Esophagus squamous epithelium (tissue), 5 donors: Measurements from ENCODE around the gene ASB7. TPM values are rescaled to one million over a fixed set of nuclear protein-coding genes. Genes with fewer than 3 reads are reported as not detected.
A peak's percentile ranks its signal among the peaks of the same experiment; 100 is the strongest.

Experiments used
- DNase-seq: peaks from one replicate; lab custom pipeline; 2025; lab: John Stamatoyannopoulos, UW
- H3K27ac ChIP-seq, 4 donors: fragments of 200-600 bp; sonication (generic); one replicate each; pipeline ENCODE4 v1.5.1; 2016 to 2019; ENCODE audit warnings: mild to moderate bottlenecking in 1 of 4
- H3K27me3 ChIP-seq, 4 donors: fragments of 200-600 bp; sonication (generic); 1 replicate in 3 of 4; 2 replicates in 1 of 4; pipeline versions ENCODE4 v1.5.1 to v1.6.0; 2017 to 2021; ENCODE audit warnings: antibody characterized with exemption in 1 of 4
- H3K36me3 ChIP-seq, 3 donors: fragments of 200-600 bp; sonication (generic); one replicate each; pipeline ENCODE4 v1.5.1; 2016 to 2019
- H3K4me1 ChIP-seq, 3 donors: fragments of 200-600 bp; sonication (generic); one replicate each; pipeline ENCODE4 v1.5.1; 2017 to 2019
- H3K4me3 ChIP-seq, 4 donors: fragments of 200-600 bp; sonication (generic); 1 replicate in 3 of 4; 2 replicates in 1 of 4; pipeline ENCODE4 v1.5.1; 2016 to 2019; ENCODE audit warnings: mild to moderate bottlenecking in 2 of 4, moderate library complexity in 1 of 4
- H3K9me3 ChIP-seq, 3 donors: fragments of 200-600 bp; sonication (generic); one replicate each; pipeline ENCODE4 v1.5.1; 2016 to 2019
- CTCF ChIP-seq, 6 experiments: fragments of 450-650 bp in 4 of 6; fragments of 200-600 bp in 2 of 6; sonication (generic) in 2 of 6; IDR thresholded peaks; one replicate each; pipeline ENCODE4 v1.5.1; 2016 to 2019; ENCODE audit warnings: antibody characterized with exemption in 6 of 6, mild to moderate bottlenecking in 4 of 6, moderate library complexity in 4 of 6
- POLR2A ChIP-seq, 4 donors: fragments of 450-650 bp; IDR thresholded peaks; one replicate each; pipeline ENCODE4 v1.6.1; 2017; ENCODE audit warnings: antibody characterized with exemption in 4 of 4, mild to moderate bottlenecking in 4 of 4, moderate library complexity in 3 of 4
- WGBS, 2 donors: methylation state at CpG; one replicate each; pipeline ENCODE4 v1.1.5; 2018; 5-methylcytosine and 5-hydroxymethylcytosine counted together
- intact Hi-C: fragments of 100-400 bp; cut with DNase I; formaldehyde crosslinking; loops from one replicate; pipeline ENCODE4 v1.15.0; 2022
- total RNA-seq, 4 donors: library from RNA; depleted of rRNA; stranded (reverse); fragments of >200 nt; gene quantifications; one replicate each; pipeline ENCODE4 v1.1.0, GENCODE V29; 2016
- donor health status: DM: yes; HTN: yes; CAD: no.

ASB7 gene
- total RNA-seq, 4 donors from 2014 or later, result 9.7 to 12.3 (median 12.0) TPM

- Histone ChIP-seq H3K9me3 (no peaks in the 10 kb centered on the region), H3K4me3 (no peak overlapping the region), H3K36me3 (no peaks in the 10 kb centered on the region), H3K27me3 (no peaks in the 10 kb centered on the region), H3K27ac (peak overlapping the region in 2 of 4 donors; percentile 3 to 10), H3K4me1 (no peaks in the 10 kb centered on the region)
- 76 to 86% methylated on average over 6 of the region's 6 CpGs for WGBS, 2 donors
- DNase-seq, result no peak
- intact Hi-C loops, result no loop called here
- TF ChIP-seq CTCF (IDR thresholded peaks at IDR 0.05), result no peak
- no peak for TF ChIP-seq POLR2A (IDR thresholded peaks at IDR 0.05)
Measured at GRCh38 chr15:100680726-100681125, 78.3 kb downstream of the ASB7 start.

- intact Hi-C loops, result no loop called here
- no peaks in the 10 kb centered on the region for H3K36me3 ChIP-seq
- H3K9me3 ChIP-seq, result no peaks in the 10 kb centered on the region
- WGBS, 2 donors, result 92 to 100% methylated on average over 2 of the region's 3 CpGs
- H3K4me1 ChIP-seq, result no peaks in the 10 kb centered on the region
- peaks cover 0 to 2% (median 0%) of the 10 kb centered on the region in 4 donors for H3K27me3 ChIP-seq
- DNase-seq, result no peak
- H3K4me3 ChIP-seq, result no peak overlapping the region
- peak overlapping the region in 1 of 4 donors; percentile 34 for H3K27ac ChIP-seq
- TF ChIP-seq CTCF (IDR thresholded peaks at IDR 0.05) (no peak), POLR2A (IDR thresholded peaks at IDR 0.05) (no peak)
Measured at GRCh38 chr15:100681335-100681746, 79.0 kb downstream of the ASB7 start.

GRCh38 chr15:100682468-100682867 lies 80.1 kb downstream of the ASB7 start:
- Histone ChIP-seq H3K27ac (peak overlapping the region in 1 of 4 donors; percentile 34), H3K4me3 (no peak overlapping the region), H3K4me1 (peaks cover 0 to 4% (median 0%) of the 10 kb centered on the region in 3 donors), H3K36me3 (no peaks in the 10 kb centered on the region), H3K9me3 (no peaks in the 10 kb centered on the region), H3K27me3 (peaks cover 0 to 5% (median 0%) of the 10 kb centered on the region in 4 donors)
- intact Hi-C loops, result no loop called here
- no peak for DNase-seq
- 72 to 75% methylated on average over 4 of the region's 4 CpGs for WGBS, 2 donors
- no peak for TF ChIP-seq CTCF (IDR thresholded peaks at IDR 0.05)
- TF ChIP-seq POLR2A (IDR thresholded peaks at IDR 0.05), result no peak

- no peak overlapping the region for H3K4me3 ChIP-seq
- no peaks in the 10 kb centered on the region for H3K36me3 ChIP-seq
- DNase-seq, result no peak
- peaks cover 0 to 5% (median 0%) of the 10 kb centered on the region in 4 donors for H3K27me3 ChIP-seq
- H3K27ac ChIP-seq, result peak overlapping the region in 1 of 4 donors; percentile 34
- intact Hi-C loops, result no loop called here
- TF ChIP-seq CTCF (IDR thresholded peaks at IDR 0.05) (no peak), POLR2A (IDR thresholded peaks at IDR 0.05) (no peak)
- no peaks in the 10 kb centered on the region for H3K9me3 ChIP-seq
- 79 to 86% methylated on average over 2 to 3 of the region's 6 CpGs for WGBS, 2 donors
- H3K4me1 ChIP-seq, result peaks cover 0 to 14% (median 7%) of the 10 kb centered on the region in 3 donors
Measured at GRCh38 chr15:100683434-100683833, 81.0 kb downstream of the ASB7 start.

GRCh38 chr15:100684591-100684990 lies 82.2 kb downstream of the ASB7 start:
- no peak overlapping the region for H3K4me3 ChIP-seq
- DNase-seq, result no peak
- H3K36me3 ChIP-seq, result no peaks in the 10 kb centered on the region
- peaks cover 0 to 25% (median 7%) of the 10 kb centered on the region in 3 donors for H3K4me1 ChIP-seq
- peaks cover 0 to 5% (median 0%) of the 10 kb centered on the region in 4 donors for H3K27me3 ChIP-seq
- H3K9me3 ChIP-seq, result no peaks in the 10 kb centered on the region
- no peak overlapping the region for H3K27ac ChIP-seq
- no peak for TF ChIP-seq POLR2A (IDR thresholded peaks at IDR 0.05)
- TF ChIP-seq CTCF (IDR thresholded peaks at IDR 0.05), result no peak
- 89 to 99% methylated on average over 3 to 5 of the region's 6 CpGs for WGBS, 2 donors
- intact Hi-C loops, result no loop called here
